Vagina (tissue), 2 donors: ENCODE measurements around the gene TEAD2.

ENCODE experiments used
- CTCF ChIP-seq, 3 experiments: fragments of 450-650 bp in 2 of 3; fragments of 200-600 bp in 1 of 3; sonication (generic) in 1 of 3; IDR thresholded peaks; one replicate each; pipeline ENCODE4 v1.5.1; 2017 to 2019; ENCODE audit warnings: antibody characterized with exemption in 3 of 3, mild to moderate bottlenecking in 2 of 3, moderate library complexity in 2 of 3
- POLR2A ChIP-seq, 2 donors: fragments of 450-650 bp; IDR thresholded peaks; one replicate each; pipeline ENCODE4 v1.6.1; 2017; ENCODE audit warnings: antibody characterized with exemption in 2 of 2, mild to moderate bottlenecking in 2 of 2, moderate library complexity in 2 of 2

DNA sequence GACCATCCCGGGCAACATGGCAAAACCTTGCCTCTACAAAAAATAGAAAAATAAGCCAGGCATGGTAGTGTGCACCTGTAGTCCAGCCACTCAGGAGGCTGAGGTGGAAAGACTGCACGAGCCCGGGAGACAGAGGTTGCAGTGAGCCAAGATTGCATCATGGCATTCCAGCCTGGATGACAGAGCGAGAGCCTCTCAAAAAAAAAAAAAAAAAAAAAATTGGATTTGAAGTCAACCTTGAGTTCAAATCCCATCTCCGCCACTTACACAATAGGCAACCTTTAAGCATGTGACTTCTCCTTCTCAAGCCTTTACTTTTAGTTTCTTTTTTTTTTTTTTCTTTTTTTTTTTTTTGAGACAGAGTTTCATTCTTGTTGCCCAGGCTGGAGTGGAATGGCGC lies 37.8 kb upstream of the TEAD2 start:
- no peak for TF ChIP-seq CTCF (IDR thresholded peaks at IDR 0.05)
- TF ChIP-seq POLR2A (IDR thresholded peaks at IDR 0.05): no peak
